Measurements from ENCODE around the gene CEMIP2. TPM values are rescaled to one million over a fixed set of nuclear protein-coding genes. Genes with fewer than 3 reads are reported as not detected.

The CEMIP2 gene
- total RNA-seq, 1 experiment from 2014 or later, result 16.0 TPM

DNA sequence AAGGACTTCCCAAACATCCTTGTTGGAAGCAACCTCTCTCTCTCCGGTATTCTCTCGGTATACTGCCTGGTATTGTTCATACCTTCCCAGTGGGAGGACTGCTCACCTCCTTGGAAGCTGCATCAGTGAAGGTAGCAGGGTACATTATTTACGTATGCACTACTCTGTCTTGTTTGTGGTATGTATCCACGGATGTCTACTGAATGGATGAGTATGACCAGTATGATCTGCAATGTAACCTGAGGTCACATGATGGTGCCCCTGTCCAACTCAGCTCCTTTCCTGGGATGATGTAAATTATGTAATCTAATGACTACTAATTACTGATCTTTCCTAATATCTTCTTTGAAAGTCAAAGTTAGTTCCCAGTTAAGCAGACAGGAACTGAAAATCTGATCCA, 32.1 kb downstream of the CEMIP2 start:
- ChIA-PET CTCF (no interaction called here), POLR2A (ENCODE audit: unreplicated experiment) (no interaction called here)
- no peaks in the 10 kb centered on the region for H3K79me2 ChIP-seq (ENCODE audit: low read length)
- H3K27me3 ChIP-seq (ENCODE audit: low read length), result no peaks in the 10 kb centered on the region
- ATAC-seq (no peak), DNase-seq (no peak)
- H3K9me2 ChIP-seq (replicated peaks; ENCODE audit: low read length), result no peaks in the 10 kb centered on the region
- TF ChIP-seq EZH2phosphoT487 (IDR thresholded peaks at IDR 0.05; ENCODE audit: borderline replicate concordance, low read length) (no peak), EZH2 (IDR thresholded peaks at IDR 0.05; ENCODE audit: low read length, unreplicated experiment) (no peak)
- TF ChIP-seq, protein P1, sequence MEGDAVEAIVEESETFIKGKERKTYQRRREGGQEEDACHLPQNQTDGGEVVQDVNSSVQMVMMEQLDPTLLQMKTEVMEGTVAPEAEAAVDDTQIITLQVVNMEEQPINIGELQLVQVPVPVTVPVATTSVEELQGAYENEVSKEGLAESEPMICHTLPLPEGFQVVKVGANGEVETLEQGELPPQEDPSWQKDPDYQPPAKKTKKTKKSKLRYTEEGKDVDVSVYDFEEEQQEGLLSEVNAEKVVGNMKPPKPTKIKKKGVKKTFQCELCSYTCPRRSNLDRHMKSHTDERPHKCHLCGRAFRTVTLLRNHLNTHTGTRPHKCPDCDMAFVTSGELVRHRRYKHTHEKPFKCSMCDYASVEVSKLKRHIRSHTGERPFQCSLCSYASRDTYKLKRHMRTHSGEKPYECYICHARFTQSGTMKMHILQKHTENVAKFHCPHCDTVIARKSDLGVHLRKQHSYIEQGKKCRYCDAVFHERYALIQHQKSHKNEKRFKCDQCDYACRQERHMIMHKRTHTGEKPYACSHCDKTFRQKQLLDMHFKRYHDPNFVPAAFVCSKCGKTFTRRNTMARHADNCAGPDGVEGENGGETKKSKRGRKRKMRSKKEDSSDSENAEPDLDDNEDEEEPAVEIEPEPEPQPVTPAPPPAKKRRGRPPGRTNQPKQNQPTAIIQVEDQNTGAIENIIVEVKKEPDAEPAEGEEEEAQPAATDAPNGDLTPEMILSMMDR (conservative IDR thresholded peaks at IDR 0.05; ENCODE audit: low read depth, low read length), result no peak
- no peak overlapping the region for H3K27ac ChIP-seq (ENCODE audit: low read length)
- no peaks in the 10 kb centered on the region for H3K9me3 ChIP-seq (ENCODE audit: low read length)
- H3K4me2 ChIP-seq (ENCODE audit: low read length), result no peak overlapping the region
- H3K4me3 ChIP-seq (ENCODE audit: low read length), result no peak overlapping the region
- intact Hi-C loops (cut with micrococcal nuclease), result no loop called here
- no peaks in the 10 kb centered on the region for H3F3A ChIP-seq (ENCODE audit: low read length, unreplicated experiment)
- no peak overlapping the region for H2AFZ ChIP-seq (ENCODE audit: low read length)
- BruUV-seq (replicated peaks), result no TSS peak
- H3K9ac ChIP-seq (ENCODE audit: low read length), result no peak overlapping the region
- peaks cover 10% of the 10 kb centered on the region for H3K4me1 ChIP-seq (ENCODE audit: insufficient read depth, low read length)
- H4K20me1 ChIP-seq (ENCODE audit: low read length), result no peaks in the 10 kb centered on the region
- H3K36me3 ChIP-seq (ENCODE audit: low read depth, low read length), result peaks cover 3% of the 10 kb centered on the region; the same call in 1 of the 2 replicates

DNA sequence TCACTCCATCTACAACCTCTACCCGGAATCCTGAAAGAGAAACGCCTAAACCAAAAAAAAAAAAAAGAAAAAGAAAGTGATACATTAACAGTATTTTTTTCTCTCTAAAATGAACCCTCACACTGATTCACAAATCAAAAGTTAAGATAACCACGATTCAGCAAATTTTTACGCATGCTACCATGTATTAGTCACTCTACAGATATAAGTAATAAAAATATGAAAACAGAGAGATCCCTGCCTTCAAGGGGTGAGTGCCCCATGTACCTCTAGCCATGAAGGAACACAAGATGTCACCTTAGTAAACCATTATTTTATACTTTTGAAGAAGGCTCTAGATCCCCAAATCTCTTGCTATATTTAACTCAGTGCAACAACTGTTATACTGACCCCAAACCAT, 33.4 kb downstream of the CEMIP2 start:
- no peak for DNase-seq
- H2AFZ ChIP-seq (ENCODE audit: low read length), result no peak overlapping the region
- H3K9me2 ChIP-seq (replicated peaks; ENCODE audit: low read length), result no peaks in the 10 kb centered on the region
- H3F3A ChIP-seq (ENCODE audit: low read length, unreplicated experiment), result no peaks in the 10 kb centered on the region
- H3K36me3 ChIP-seq (ENCODE audit: low read depth, low read length), result peaks cover 3% of the 10 kb centered on the region; the same call in 1 of the 2 replicates
- no peak overlapping the region for H3K9ac ChIP-seq (ENCODE audit: low read length)
- no peaks in the 10 kb centered on the region for H3K9me3 ChIP-seq (ENCODE audit: low read length)
- ChIA-PET POLR2A (ENCODE audit: unreplicated experiment) (no interaction called here), CTCF (interaction anchor here (0.6 kb wide), 1 partner anchor 50 kb away, joined by 7 read pairs; no protein-coding TSS in a partner anchor)
- no peaks in the 10 kb centered on the region for H4K20me1 ChIP-seq (ENCODE audit: low read length)
- no peak for ATAC-seq
- H3K4me1 ChIP-seq (ENCODE audit: insufficient read depth, low read length), result peaks cover 3% of the 10 kb centered on the region
- TF ChIP-seq EZH2phosphoT487 (IDR thresholded peaks at IDR 0.05; ENCODE audit: borderline replicate concordance, low read length), result no peak
- TF ChIP-seq, protein P1 (conservative IDR thresholded peaks at IDR 0.05; ENCODE audit: low read depth, low read length), result no peak
- TF ChIP-seq EZH2 (IDR thresholded peaks at IDR 0.05; ENCODE audit: low read length, unreplicated experiment), result no peak
- intact Hi-C loops (cut with micrococcal nuclease), result no loop called here
- no peaks in the 10 kb centered on the region for H3K27me3 ChIP-seq (ENCODE audit: low read length)
- BruUV-seq (replicated peaks), result no TSS peak
- no peaks in the 10 kb centered on the region for H3K79me2 ChIP-seq (ENCODE audit: low read length)
- H3K27ac ChIP-seq (ENCODE audit: low read length), result no peak overlapping the region
- no peak overlapping the region for H3K4me3 ChIP-seq (ENCODE audit: low read length)
- H3K4me2 ChIP-seq (ENCODE audit: low read length), result no peak overlapping the region

DNA sequence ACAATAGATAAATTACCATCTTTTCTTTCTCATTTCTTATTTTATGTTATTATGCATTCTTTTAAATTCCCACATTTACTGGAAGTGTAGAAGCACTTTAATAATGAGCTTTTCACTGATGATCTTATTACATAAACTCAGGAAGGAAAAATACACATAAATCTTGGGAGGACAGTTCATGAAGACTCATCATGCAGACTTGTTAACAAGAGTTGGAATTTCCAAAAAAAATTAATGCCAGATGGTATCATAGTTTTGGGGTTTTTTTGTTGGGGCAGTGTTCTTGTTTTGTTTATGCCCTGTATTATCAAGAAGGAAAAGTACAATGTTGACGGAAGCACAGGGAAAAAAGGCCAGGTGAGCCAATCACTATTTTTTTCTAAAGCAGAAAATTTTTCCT, 35.1 kb downstream of the CEMIP2 start:
- intact Hi-C loops (cut with micrococcal nuclease), result no loop called here
- no peak overlapping the region for H3K4me3 ChIP-seq (ENCODE audit: low read length)
- H3K9me3 ChIP-seq (ENCODE audit: low read length), result no peaks in the 10 kb centered on the region
- H2AFZ ChIP-seq (ENCODE audit: low read length), result no peak overlapping the region
- H3K4me1 ChIP-seq (ENCODE audit: insufficient read depth, low read length), result peaks cover 14% of the 10 kb centered on the region
- no peaks in the 10 kb centered on the region for H3K9me2 ChIP-seq (replicated peaks; ENCODE audit: low read length)
- no peak overlapping the region for H3K27ac ChIP-seq (ENCODE audit: low read length)
- ChIA-PET POLR2A (ENCODE audit: unreplicated experiment) (no interaction called here), CTCF (no interaction called here)
- BruUV-seq (replicated peaks), result no TSS peak
- H3F3A ChIP-seq (ENCODE audit: low read length, unreplicated experiment), result no peaks in the 10 kb centered on the region
- no peaks in the 10 kb centered on the region for H3K79me2 ChIP-seq (ENCODE audit: low read length)
- TF ChIP-seq, protein P1 (conservative IDR thresholded peaks at IDR 0.05; ENCODE audit: low read depth, low read length), result no peak
- TF ChIP-seq EZH2phosphoT487 (IDR thresholded peaks at IDR 0.05; ENCODE audit: borderline replicate concordance, low read length), result no peak
- no peak for TF ChIP-seq EZH2 (IDR thresholded peaks at IDR 0.05; ENCODE audit: low read length, unreplicated experiment)
- H3K9ac ChIP-seq (ENCODE audit: low read length), result no peak overlapping the region
- H3K27me3 ChIP-seq (ENCODE audit: low read length), result no peaks in the 10 kb centered on the region
- no peaks in the 10 kb centered on the region for H4K20me1 ChIP-seq (ENCODE audit: low read length)
- H3K36me3 ChIP-seq (ENCODE audit: low read depth, low read length), result peaks cover 3% of the 10 kb centered on the region; the same call in 1 of the 2 replicates
- ATAC-seq (no peak), DNase-seq (no peak)
- H3K4me2 ChIP-seq (ENCODE audit: low read length), result no peak overlapping the region
